ENCODE results near the gene SPTBN1.

The SPTBN1 gene

GRCh38 chr2:54617409-54617808 lies 161.3 kb downstream of the SPTBN1 start:
- no peak for DNase-seq

- DNase-seq = no peak
Observed at GRCh38 chr2:54618646-54619565, 162.8 kb downstream of the SPTBN1 start.

- DNase-seq = no peak
Observed at GRCh38 chr2:54619660-54620231, 163.6 kb downstream of the SPTBN1 start.

- DNase-seq = no peak
Observed at GRCh38 chr2:54620948-54621347, 164.8 kb downstream of the SPTBN1 start.

GRCh38 chr2:54624591-54625071 lies 168.5 kb downstream of the SPTBN1 start:
- no peak for DNase-seq

GRCh38 chr2:54626131-54626530 lies 170.0 kb downstream of the SPTBN1 start:
- DNase-seq = no peak

GRCh38 chr2:54626884-54627283 lies 170.8 kb downstream of the SPTBN1 start:
- no peak for DNase-seq

- no peak for DNase-seq
Observed at GRCh38 chr2:54627973-54628372, 171.8 kb downstream of the SPTBN1 start.

GRCh38 chr2:54628418-54628817 lies 172.3 kb downstream of the SPTBN1 start:
- DNase-seq = no peak

GRCh38 chr2:54628957-54629356 lies 172.8 kb downstream of the SPTBN1 start:
- DNase-seq = no peak

- no peak for DNase-seq
Observed at GRCh38 chr2:54629390-54629789, 173.3 kb downstream of the SPTBN1 start.

GRCh38 chr2:54629914-54630857 lies 174.1 kb downstream of the SPTBN1 start:
- DNase-seq = no peak

GRCh38 chr2:54630858-54631497 lies 174.9 kb downstream of the SPTBN1 start:
- DNase-seq = no peak

GRCh38 chr2:54631755-54632154 lies 175.6 kb downstream of the SPTBN1 start:
- no peak for DNase-seq

GRCh38 chr2:54632733-54633692 lies 176.9 kb downstream of the SPTBN1 start:
- no peak for DNase-seq

GRCh38 chr2:54634021-54634420 lies 177.9 kb downstream of the SPTBN1 start:
- no peak for DNase-seq

GRCh38 chr2:54634564-54635511 lies 178.7 kb downstream of the SPTBN1 start:
- no peak for DNase-seq

- no peak for DNase-seq
Observed at GRCh38 chr2:54635554-54636152, 179.5 kb downstream of the SPTBN1 start.

- DNase-seq = no peak
Observed at GRCh38 chr2:54636415-54637139, 180.4 kb downstream of the SPTBN1 start.

All from activated gamma-delta T cell treated with Interleukin-2 at 50 U/mL for 16 hours (primary cell).